Amniotic stem cell (primary cell): ENCODE data around the gene ECI1.
"Not testable (repeated sequence)": the region's sequence is repeated elsewhere in the genome, so short reads cannot be mapped to it uniquely, and the experiment has no call there.

Source experiments
- DNase-seq: peaks from one replicate; lab custom pipeline; 2025; lab: John Stamatoyannopoulos, UW

Gene ECI1

GRCh38 chr16:2210386-2211365 lies 40.7 kb downstream of the ECI1 start, which contains the start of gene BRICD5:
Gene BRICD5, minus strand, starts transcription at chr16:2210863. Its CDS starts 30 bp downstream, at chr16:2210833.
- no peak for DNase-seq

GRCh38 chr16:2210009-2210332 lies 41.4 kb downstream of the ECI1 start:
- no peak for DNase-seq

GRCh38 chr16:2209258-2210008 lies 42.0 kb downstream of the ECI1 start:
- no peak for DNase-seq

- DNase-seq, result no peak
Observed at GRCh38 chr16:2208772-2209171, 42.6 kb downstream of the ECI1 start.

GRCh38 chr16:2208308-2208707 lies 43.1 kb downstream of the ECI1 start:
- no peak for DNase-seq

- DNase-seq, result no peak
Observed at GRCh38 chr16:2207872-2208271, 43.5 kb downstream of the ECI1 start.

- no peak for DNase-seq
Observed at GRCh38 chr16:2206780-2207433, 44.5 kb downstream of the ECI1 start.

GRCh38 chr16:2206420-2206779 lies 45.0 kb downstream of the ECI1 start:
- no peak for DNase-seq

GRCh38 chr16:2205967-2206313 lies 45.4 kb downstream of the ECI1 start:
- no peak for DNase-seq

- DNase-seq, result peak; percentile 81
Observed at GRCh38 chr16:2205104-2205966, 46.1 kb downstream of the ECI1 start, which contains the start of gene MLST8. Gene MLST8, plus strand, starts transcription at chr16:2205454. Its CDS starts 632 bp downstream, at chr16:2206086.

GRCh38 chr16:2204416-2205103 lies 46.8 kb downstream of the ECI1 start:
- DNase-seq, result no peak

- not testable (repeated sequence) for DNase-seq
Observed at GRCh38 chr16:2203119-2203688, 48.2 kb downstream of the ECI1 start.

- no peak for DNase-seq
Observed at GRCh38 chr16:2200313-2200712, 51.1 kb downstream of the ECI1 start.

- DNase-seq, result no peak
Observed at GRCh38 chr16:2199621-2200139, 51.7 kb downstream of the ECI1 start.

- no peak for DNase-seq
Observed at GRCh38 chr16:2199095-2199494, 52.3 kb downstream of the ECI1 start.

GRCh38 chr16:2198283-2198682 lies 53.1 kb downstream of the ECI1 start:
- no peak for DNase-seq

- no peak for DNase-seq
Observed at GRCh38 chr16:2197765-2198164, 53.6 kb downstream of the ECI1 start.

GRCh38 chr16:2196981-2197511 lies 54.3 kb downstream of the ECI1 start:
- DNase-seq, result no peak

GRCh38 chr16:2196162-2196980 lies 55.0 kb downstream of the ECI1 start, which contains the start of gene CASKIN1:
Gene CASKIN1, minus strand, starts transcription at chr16:2196605. Its CDS starts 173 bp downstream, at chr16:2196432.
- DNase-seq, result no peak
